AML-193 (cell line): ENCODE data around the gene SAMD4A.

ENCODE experiments used
- DNase-seq, 2 experiments: peaks; one replicate each; lab custom pipeline; 2025; lab: John Stamatoyannopoulos, UW

The SAMD4A gene

GRCh38 chr14:54763761-54764160 lies 196.8 kb downstream of the SAMD4A start:
- no peak for DNase-seq

- no peak for DNase-seq
Measured at GRCh38 chr14:54766276-54767138, 199.6 kb downstream of the SAMD4A start.

DNA sequence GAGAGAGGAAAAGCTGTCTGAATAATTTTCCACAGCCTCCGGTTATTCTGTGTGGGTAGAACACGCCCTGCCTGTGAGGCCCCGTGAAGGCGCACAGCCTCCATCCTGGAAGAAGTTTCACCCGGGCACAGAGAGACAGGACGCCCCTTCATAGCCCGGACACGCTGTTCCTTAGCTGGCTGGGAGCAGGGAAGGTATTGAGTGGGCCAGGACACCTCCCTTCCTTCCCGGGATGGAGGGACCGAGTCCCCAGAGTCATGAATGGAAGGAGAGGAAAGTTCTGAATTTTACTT lies 200.2 kb downstream of the SAMD4A start:
- no peak for DNase-seq

GRCh38 chr14:54767450-54767849 lies 200.5 kb downstream of the SAMD4A start:
- no peak for DNase-seq

GRCh38 chr14:54768501-54769129 lies 201.7 kb downstream of the SAMD4A start:
- no peak for DNase-seq

- no peak for DNase-seq
Measured at GRCh38 chr14:54769951-54770863, 203.3 kb downstream of the SAMD4A start.

DNA sequence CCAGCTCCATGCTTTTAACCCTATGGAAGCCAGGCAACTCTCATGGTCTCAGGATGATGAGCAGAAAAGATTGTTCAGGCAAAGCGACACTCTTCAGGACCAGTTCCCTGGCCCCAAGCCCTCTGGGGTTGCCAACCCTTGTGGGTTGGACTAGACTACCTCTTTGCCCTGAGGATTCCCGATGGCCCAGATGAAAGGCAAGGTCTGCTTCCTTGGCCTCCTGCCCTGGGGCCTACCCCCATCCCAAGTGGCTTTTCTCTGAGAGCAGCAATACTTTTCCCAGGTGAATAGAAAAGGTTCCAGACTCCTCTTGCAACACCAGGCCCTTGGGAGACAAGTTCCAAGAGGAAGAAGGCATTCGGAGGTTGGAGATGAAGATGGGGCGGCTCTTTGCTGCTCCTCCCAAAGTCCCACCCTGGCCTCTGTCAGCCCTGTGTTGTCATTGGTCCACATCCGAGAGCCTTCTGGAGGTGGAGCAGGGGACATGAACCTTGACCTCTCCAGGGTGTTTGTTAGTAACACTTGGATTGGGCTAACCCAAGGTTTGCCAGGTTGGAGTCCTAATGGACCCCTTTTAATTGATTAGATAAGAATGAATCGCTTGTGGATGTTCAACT lies 204.6 kb downstream of the SAMD4A start:
- DNase-seq, result no peak

GRCh38 chr14:54772451-54772881 lies 205.5 kb downstream of the SAMD4A start:
- no peak for DNase-seq

- DNase-seq, result peak; percentile 72 to 79
Measured at GRCh38 chr14:54773171-54774006, 206.5 kb downstream of the SAMD4A start.

- no peak for DNase-seq
Measured at GRCh38 chr14:54774824-54775223, 207.9 kb downstream of the SAMD4A start.

- no peak for DNase-seq
Measured at GRCh38 chr14:54775486-54776140, 208.7 kb downstream of the SAMD4A start.

- DNase-seq, result peak; percentile 84 to 86
Measured at GRCh38 chr14:54776361-54777001, 209.6 kb downstream of the SAMD4A start.

DNA sequence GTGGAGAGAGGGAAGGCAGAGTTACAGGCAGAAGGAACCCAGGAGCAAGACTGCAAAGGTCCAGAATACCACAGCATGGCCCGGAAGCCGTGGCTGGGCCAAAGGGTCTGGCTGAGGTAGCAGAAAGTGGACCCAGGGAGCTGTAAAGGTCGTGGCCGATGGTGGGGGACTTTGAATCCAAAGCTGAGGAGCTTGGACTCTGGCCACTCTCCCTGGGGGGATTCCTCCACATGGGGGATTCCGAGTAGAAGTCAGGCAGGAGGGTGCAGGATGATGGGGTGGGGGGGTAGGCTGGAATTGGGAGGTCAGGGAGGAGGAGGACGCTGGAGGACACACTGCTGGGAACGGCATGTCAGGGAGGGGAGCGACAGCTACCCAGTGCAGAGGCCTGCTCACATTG lies 210.5 kb downstream of the SAMD4A start:
- DNase-seq, result no peak

DNA sequence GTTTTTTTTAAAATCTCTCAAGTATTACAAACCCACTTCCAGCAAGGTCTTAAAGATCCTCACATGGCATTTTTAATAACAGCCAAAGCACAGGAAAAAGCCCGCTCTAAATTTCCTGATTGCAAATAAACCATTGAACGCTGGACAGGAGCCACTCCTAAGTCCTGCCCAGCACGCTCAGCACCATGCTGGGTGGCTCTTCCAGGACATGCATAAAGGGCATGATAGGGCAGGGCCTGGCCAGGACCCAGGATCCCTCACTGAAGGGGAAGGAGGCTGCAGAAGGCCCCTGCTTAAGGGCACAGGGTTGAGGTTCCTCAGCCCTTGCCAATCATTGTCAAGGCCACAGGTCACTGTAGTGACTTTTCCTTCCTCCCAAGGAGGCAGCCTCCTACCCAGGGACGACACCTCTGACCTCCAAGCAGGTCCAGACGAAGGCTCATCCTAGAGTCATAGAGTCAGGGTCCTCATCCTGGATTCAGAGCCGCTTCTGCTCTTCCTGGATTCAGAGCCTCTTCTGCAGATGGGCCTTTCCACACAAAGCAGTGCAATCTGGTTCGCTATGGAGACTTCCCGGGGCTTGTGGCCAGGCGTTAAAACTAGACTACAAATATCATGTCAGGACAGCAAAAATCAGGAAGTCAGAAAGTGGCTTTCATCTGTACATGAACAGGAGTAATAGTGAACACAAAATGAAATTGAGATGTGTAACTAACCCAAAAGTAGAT lies 211.9 kb downstream of the SAMD4A start:
- DNase-seq, result no peak

DNA sequence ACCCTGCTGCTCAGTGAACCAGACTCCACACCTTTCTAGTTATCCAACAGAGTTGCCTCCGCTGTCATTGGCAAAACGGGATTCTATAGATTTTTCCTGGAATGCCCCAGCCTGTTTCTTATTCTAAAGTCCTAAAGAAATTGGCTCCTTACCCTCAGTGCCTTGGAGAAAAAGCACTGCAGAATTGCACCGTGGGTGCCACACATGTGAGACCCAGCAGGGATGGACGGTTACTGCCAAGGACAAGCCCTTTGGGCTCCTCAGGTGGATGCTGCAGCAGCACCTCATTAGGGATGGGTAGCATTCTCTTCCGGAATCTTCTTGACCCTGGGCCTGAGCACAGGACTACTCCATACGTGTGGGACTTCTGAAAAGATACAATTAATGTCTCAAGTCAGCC lies 214.2 kb downstream of the SAMD4A start:
- DNase-seq, result no peak

GRCh38 chr14:54781961-54782750 lies 215.2 kb downstream of the SAMD4A start:
- DNase-seq, result no peak

DNA sequence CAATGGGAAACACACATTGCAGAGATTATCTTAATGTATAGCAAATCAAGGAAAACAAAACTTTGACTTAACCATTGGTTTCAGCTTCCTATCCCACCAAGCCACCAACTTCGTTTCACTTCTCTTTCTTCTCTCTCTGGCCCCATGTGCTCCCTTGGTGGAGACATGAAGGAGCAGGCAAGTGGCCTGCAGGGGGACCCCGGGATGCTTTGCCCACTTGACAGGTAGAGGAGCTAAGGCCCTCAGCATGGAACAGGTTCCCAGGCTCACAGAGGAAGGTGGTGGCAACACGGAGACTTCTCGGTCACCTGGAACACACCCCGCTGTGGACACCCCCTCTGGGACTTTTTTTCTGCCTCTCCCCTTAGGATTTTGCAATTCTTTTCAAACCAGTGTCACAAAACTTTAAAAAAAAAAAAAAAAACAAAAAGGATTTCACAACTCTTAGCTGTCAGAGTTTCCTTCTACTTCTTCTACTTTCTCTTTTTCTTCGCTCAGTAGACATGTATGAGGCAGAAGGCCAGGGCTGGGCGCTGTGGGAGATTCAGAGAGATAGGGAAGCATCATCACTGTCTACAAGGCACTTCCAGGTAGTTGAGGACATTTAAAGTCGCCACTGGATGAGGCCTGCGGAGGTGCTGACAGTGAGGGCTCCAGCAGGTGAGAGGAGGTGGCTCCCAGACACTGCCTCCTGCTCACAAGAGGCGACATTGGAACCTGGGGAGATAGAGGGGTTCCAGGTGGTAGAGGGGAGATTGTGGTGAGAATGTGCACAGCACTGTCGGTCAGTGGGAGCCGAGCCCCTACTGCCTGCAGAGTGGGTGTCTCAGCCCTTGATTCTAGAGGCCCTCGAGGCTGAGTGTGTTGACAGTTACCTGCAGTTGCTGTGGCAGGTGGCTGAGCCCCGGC lies 216.1 kb downstream of the SAMD4A start:
- peak; percentile 64 for DNase-seq

DNA sequence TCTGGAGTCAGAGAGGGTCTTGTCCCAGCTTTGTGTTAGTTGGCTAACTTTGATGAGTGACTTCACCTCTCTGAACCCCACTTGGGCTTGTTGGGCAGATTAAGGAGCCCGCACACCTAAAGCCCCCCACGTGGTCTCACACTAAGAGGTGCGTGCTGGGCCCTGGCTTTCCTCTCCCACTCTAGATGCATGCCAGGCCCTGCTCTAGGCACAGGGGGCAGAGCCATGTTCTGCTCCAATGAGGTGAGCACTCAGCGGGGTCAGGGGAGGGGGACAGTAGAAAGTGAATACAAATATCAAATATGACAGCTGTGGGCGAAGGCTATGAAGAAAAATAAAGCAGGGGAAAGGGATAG lies 216.7 kb downstream of the SAMD4A start:
- no peak for DNase-seq
